Thymus (tissue), 11 donors: Measurements from ENCODE around the gene SLAMF9. TPM values are rescaled to one million over a fixed set of nuclear protein-coding genes. Genes with fewer than 3 reads are reported as not detected.

Source experiments
- DNase-seq, 9 donors: peaks; one replicate each; pipeline ENCODE4 v3.0.0-alpha.2; 2013; ENCODE audit warnings: low spot score in 9 of 9, low read depth in 6 of 9, missing footprints in 1 of 9
- H3K27ac ChIP-seq, 2 donors: one replicate each; pipeline ENCODE4 v1.5.1; 2013; ENCODE audit warnings: control low read depth in 1 of 2, low read depth in 1 of 2, low read length in 1 of 2, mild to moderate bottlenecking in 1 of 2, moderate library complexity in 1 of 2
- H3K27me3 ChIP-seq, 2 donors: one replicate each; pipeline ENCODE4 v1.5.1; 2013; ENCODE audit warnings: low read length in 1 of 2; ENCODE audit not compliant: control insufficient read depth in 2 of 2, insufficient read depth in 1 of 2
- H3K36me3 ChIP-seq, 2 donors: one replicate each; pipeline ENCODE4 v1.5.1; 2013; ENCODE audit warnings: low read length in 1 of 2, mild to moderate bottlenecking in 1 of 2, moderate library complexity in 1 of 2; ENCODE audit not compliant: control insufficient read depth in 2 of 2, insufficient read depth in 2 of 2
- H3K4me1 ChIP-seq, 2 donors: one replicate each; pipeline ENCODE4 v1.5.1; 2013; ENCODE audit warnings: low read length in 2 of 2; ENCODE audit not compliant: control insufficient read depth in 2 of 2, insufficient read depth in 2 of 2
- H3K4me3 ChIP-seq, 2 donors: one replicate each; pipeline ENCODE4 v1.5.1; 2013; ENCODE audit warnings: low read length in 2 of 2, control low read depth in 1 of 2, mild to moderate bottlenecking in 1 of 2
- H3K9me3 ChIP-seq, 2 donors: one replicate each; pipeline ENCODE4 v1.5.1; 2013; ENCODE audit warnings: low read length in 1 of 2, mild to moderate bottlenecking in 1 of 2; ENCODE audit not compliant: control insufficient read depth in 2 of 2, insufficient read depth in 1 of 2
- WGBS: extraction: QIAGEN DNeasy Blood & Tissue Kit; methylation state at CpG from one replicate; pipeline ENCODE4 v1.1.7; 2013; 5-methylcytosine and 5-hydroxymethylcytosine counted together
- polyA plus RNA-seq: library from polyadenylated mRNA; stranded (reverse); fragments of 200-250 nt; gene quantifications from one replicate; pipeline ENCODE4 v1.2.3, GENCODE V29; 2013
- total RNA-seq: library from RNA; stranded (reverse); fragments of 120-200 nt; gene quantifications from one replicate; pipeline ENCODE4 v1.2.4, GENCODE V29; 2013
- donor health status: healthy.

SLAMF9 gene
- total and polyA plus RNA-seq, 2 donors: 0.09 to 0.71 TPM

DNA sequence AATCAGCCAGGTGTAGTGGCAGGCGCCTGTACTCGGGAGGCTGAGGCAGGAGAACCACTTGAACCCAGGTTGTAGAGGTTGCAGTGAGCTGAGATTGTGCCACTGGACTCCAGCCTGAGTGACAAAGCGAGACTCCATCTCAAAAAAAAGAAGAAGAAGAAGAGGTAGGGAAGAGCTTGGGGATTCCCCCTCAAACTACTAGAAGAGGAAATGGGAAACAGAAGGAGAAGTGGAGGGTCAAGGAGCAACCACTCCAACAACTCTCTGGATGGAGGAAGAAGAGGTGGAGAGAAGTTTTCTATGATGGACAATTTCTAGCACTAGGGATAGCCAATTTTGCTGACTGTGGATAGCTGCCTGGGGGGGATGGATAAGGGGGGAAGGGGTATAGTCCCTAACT, 14.9 kb upstream of the SLAMF9 start:
- 94% methylated on average over 3 of the region's 3 CpGs for whole genome bisulfite sequencing
- H3K9me3 ChIP-seq: no peaks in the 10 kb centered on the region
- no peak for DNase-seq
- H3K27ac ChIP-seq: no peak overlapping the region
- no peak overlapping the region for H3K4me3 ChIP-seq
- no peaks in the 10 kb centered on the region for H3K4me1 ChIP-seq
- H3K36me3 ChIP-seq: no peaks in the 10 kb centered on the region
- peaks cover 0 to 6% of the 10 kb centered on the region in 2 donors for H3K27me3 ChIP-seq

DNA sequence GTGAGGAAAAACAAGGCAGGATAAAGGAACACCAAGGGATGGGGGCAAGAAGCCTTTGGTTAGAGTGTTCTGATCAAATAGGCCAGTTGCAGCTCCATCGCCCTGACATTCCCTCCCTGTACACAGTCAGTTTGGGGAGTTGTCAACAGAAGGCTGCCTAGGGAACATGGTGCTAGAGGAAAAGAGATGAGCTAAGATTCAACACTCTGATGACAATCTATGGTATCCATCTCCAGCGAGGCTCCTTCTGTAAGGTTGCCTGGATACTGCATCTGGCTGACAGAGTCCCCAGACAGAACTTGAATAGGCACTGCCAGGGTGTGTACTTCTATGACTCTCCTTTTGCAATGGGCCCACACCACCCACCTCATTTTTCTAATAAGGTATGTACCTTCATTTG, 11.2 kb upstream of the SLAMF9 start:
- 95% methylated on average over 2 of the region's 2 CpGs for WGBS

DNA sequence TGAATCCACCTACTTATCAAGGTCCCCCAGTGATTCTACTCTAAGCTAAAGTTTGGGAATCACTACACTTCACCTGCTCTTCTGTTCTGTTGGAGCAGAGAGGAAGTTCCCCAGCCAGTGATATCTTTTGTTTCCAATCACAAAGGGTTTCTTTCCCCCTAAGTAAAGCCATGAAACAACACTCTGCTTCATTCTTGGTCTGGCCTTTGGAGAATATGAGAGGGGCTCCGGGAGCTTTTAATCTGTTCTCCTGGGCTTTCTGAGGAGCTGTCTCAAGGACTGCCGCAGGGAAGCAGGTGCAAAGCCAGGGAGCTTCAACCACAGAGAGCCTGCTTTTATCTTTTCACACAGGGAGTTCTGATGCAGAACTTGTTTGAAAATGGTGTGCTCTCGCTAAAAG, 10.1 kb upstream of the SLAMF9 start:
- Histone ChIP-seq H3K4me3 (no peak overlapping the region), H3K4me1 (no peaks in the 10 kb centered on the region), H3K27me3 (peaks cover 0 to 2% of the 10 kb centered on the region in 2 donors), H3K27ac (no peak overlapping the region), H3K36me3 (no peaks in the 10 kb centered on the region), H3K9me3 (no peaks in the 10 kb centered on the region)
- WGBS: 75% methylated on average over 3 of the region's 3 CpGs
- DNase-seq: no peak

More for the DNA sequence above, 11.2 kb upstream of the SLAMF9 start:
- no peak for DNase-seq
- Histone ChIP-seq H3K9me3 (no peaks in the 10 kb centered on the region), H3K27ac (no peak overlapping the region), H3K4me1 (no peaks in the 10 kb centered on the region), H3K4me3 (no peak overlapping the region), H3K36me3 (no peaks in the 10 kb centered on the region), H3K27me3 (peaks cover 0 to 4% of the 10 kb centered on the region in 2 donors)

DNA sequence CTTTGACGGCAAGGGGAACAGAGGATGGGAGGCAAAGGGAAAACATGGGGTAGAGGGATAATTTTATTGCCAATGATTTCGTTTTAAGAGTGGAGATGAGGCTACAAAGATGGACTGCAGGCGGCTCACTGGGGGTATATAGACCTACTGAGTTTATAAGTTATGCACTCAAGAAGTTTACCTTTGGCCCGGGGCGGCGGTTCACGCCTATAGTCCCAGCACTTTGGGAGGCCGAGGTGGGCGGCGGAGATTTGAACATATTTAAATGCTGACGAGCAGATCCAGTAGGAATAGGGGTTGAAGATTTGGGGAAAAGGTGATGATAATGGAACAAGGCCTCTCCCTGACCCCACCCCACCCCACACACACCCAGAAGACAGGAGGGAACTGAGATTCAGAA, 8.1 kb upstream of the SLAMF9 start:
- Histone ChIP-seq H3K4me3 (no peak overlapping the region), H3K9me3 (no peaks in the 10 kb centered on the region), H3K4me1 (no peaks in the 10 kb centered on the region), H3K27ac (no peak overlapping the region), H3K36me3 (no peaks in the 10 kb centered on the region), H3K27me3 (peaks cover 0 to 5% of the 10 kb centered on the region in 2 donors)
- 96% methylated on average over 11 of the region's 11 CpGs for WGBS
- DNase-seq: no peak

DNA sequence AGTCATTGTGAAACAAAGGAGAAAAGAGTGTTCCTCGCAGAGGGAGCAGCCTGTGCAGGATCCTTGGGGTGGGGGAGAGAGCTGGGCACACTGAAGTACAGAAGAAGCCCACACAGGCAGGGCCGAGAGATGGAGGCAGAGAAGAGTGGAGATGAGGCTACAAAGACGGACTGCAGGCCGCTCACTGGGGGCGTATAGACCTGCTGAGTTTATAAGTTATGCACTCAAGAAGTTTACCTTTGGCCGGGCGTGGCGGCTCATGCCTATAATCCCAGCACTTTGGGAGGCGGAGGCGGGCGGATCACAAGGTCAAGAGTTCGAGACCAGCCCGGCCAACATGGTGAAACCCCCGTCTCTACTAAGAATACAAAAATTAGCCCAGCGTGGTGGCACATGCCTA, 7.6 kb upstream of the SLAMF9 start:
- H3K27ac ChIP-seq: no peak overlapping the region
- 91% methylated on average over 15 of the region's 15 CpGs for WGBS
- H3K27me3 ChIP-seq: peaks cover 0 to 5% of the 10 kb centered on the region in 2 donors
- H3K4me1 ChIP-seq: no peaks in the 10 kb centered on the region
- no peak for DNase-seq
- no peak overlapping the region for H3K4me3 ChIP-seq
- H3K36me3 ChIP-seq: no peaks in the 10 kb centered on the region
- no peaks in the 10 kb centered on the region for H3K9me3 ChIP-seq

DNA sequence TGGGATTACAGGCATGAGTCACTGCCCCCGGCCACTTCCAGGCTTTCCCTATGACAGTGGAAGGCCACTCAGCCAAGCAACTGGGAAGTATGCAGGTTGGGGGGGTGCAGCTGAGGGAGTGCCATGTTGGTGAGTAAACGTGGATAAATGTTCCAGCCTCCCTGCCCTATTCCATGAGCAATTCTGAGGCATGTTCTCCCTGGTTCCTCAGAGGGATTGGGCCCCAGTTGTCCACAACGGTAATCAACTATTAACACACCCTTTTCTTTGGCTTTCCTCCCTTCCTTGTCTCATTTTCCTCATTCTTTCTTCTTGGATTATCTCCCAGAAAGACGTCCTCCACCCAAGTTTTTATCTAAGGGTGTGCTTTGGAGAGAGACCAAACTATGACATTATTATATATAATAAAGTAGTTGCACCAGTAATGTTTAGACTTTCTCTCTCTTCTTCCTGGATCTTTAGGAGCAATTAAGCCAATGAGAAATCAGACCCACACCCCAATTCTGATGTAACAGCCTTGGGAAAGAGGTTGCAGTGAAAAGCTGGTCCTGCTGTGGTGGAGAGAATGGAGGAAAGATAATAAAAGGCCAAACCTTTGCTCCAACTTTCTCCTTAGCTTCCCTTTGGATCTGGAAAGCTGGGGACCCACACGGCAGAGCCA, 6.8 kb upstream of the SLAMF9 start:
- Histone ChIP-seq H3K36me3 (no peaks in the 10 kb centered on the region), H3K4me3 (no peak overlapping the region), H3K4me1 (no peaks in the 10 kb centered on the region), H3K9me3 (no peaks in the 10 kb centered on the region), H3K27me3 (peaks cover 0 to 5% of the 10 kb centered on the region in 2 donors), H3K27ac (no peak overlapping the region)
- WGBS: 92% methylated on average over 5 of the region's 5 CpGs
- no peak for DNase-seq

DNA sequence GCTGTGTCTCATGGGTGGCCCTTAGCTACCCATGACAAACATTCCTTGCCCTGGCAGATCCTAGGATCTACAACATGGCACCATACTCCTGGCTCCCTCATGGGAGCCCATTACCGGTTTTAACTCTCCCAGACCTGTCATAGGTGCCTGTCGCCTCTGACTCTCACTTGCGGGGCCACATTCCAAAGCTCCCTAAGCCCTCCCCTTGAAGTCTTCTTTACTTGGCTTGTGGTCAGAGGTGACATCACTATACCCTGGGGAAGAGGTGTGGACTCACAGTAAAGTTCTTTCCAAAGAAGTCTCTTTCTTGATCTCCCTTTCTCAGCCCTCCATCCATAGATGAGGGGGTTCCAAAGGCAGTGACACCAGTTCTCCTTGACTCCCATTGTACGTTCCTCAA, 5.4 kb upstream of the SLAMF9 start:
- 89% methylated on average over 4 of the region's 4 CpGs for WGBS

DNA sequence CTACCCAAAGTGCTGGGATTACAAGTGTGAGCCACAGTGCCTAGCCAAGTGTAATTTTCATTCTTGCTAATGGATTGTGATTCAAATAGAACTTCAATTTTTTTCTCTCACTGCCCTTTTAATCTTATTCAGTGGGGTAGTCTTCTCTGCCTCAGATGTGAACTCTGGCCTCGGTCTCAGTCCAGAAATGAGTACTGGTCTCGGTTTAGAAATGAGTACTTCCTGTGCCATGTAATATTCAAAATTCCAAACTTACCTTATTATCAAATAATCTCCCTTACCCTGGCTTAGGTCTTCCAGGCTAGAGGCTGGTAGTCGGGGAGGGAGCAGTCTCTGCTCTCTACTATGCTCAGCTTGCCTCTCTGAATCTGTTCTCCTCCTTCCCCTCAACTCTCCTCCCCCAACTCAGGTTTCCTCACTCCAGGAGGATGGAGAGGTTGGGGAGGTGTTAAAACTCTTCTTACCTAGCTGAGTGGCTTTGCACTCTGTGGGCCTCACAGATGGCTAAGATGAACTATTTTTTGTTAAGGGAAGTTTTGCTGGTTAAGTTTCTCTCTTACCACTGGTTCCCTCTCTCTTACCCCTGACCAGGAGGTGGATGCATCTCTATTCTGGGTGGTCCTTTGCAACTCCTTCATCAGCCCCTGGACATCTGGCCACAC, 4.8 kb upstream of the SLAMF9 start:
- H3K36me3 ChIP-seq: no peaks in the 10 kb centered on the region
- no peaks in the 10 kb centered on the region for H3K9me3 ChIP-seq
- WGBS: 93% methylated on average over 3 of the region's 3 CpGs
- H3K27me3 ChIP-seq: peaks cover 0 to 3% of the 10 kb centered on the region in 2 donors
- no peaks in the 10 kb centered on the region for H3K4me1 ChIP-seq
- H3K27ac ChIP-seq: no peak overlapping the region
- H3K4me3 ChIP-seq: no peak overlapping the region
- no peak for DNase-seq

More for the DNA sequence above, 5.4 kb upstream of the SLAMF9 start:
- no peak for DNase-seq
- Histone ChIP-seq H3K9me3 (no peaks in the 10 kb centered on the region), H3K4me3 (no peak overlapping the region), H3K27me3 (peaks cover 0 to 3% of the 10 kb centered on the region in 2 donors), H3K27ac (no peak overlapping the region), H3K4me1 (no peaks in the 10 kb centered on the region), H3K36me3 (no peaks in the 10 kb centered on the region)

DNA sequence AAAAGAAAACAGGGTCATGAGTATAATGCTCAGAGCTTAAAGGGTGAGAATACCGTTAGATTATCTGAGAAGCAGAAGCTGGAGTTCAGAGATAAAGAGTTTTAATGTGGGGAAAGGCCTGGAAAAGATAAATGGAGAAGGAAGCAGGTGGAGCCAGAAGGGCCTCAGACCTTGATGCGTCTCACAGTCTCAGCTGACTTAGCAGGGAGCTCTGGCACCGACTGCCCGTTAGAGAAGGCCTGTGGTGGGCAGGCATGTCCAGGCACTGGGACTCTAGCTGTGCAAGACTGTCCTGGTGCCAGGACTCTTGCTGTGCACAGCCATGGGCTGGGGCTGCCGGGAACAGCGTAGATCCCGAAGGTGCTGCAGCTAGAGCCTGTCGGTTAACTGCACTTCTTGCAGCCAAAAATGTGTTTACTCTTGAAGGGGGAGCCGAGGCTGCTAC, 3.8 kb upstream of the SLAMF9 start:
- WGBS: 74% methylated on average over 9 of the region's 9 CpGs
- Histone ChIP-seq H3K27me3 (peaks cover 0 to 4% of the 10 kb centered on the region in 2 donors), H3K36me3 (no peaks in the 10 kb centered on the region), H3K27ac (no peak overlapping the region), H3K9me3 (no peaks in the 10 kb centered on the region), H3K4me3 (no peak overlapping the region), H3K4me1 (no peaks in the 10 kb centered on the region)
- DNase-seq: no peak
